Upper lobe of left lung (tissue), 6 donors: ENCODE data around the gene TAGLN2. TPM values are rescaled to one million over a fixed set of nuclear protein-coding genes. Genes with fewer than 3 reads are reported as not detected.

ENCODE experiments used
- ATAC-seq, 2 donors: fragments of 200-7000 bp; cut with Tn5 transposase; one replicate each; pipeline ENCODE4 v1.9.1; 2022; ENCODE audit warnings: mild to moderate bottlenecking in 2 of 2, moderate library complexity in 2 of 2; ENCODE audit not compliant: low FRiP score in 2 of 2
- DNase-seq, 2 donors: peaks; one replicate each; pipeline ENCODE4 v3.0.0-alpha.2; 2019 to 2020
- H3K27ac ChIP-seq, 4 donors: fragments of 200-600 bp; sonication (generic); one replicate each; pipeline ENCODE4 v1.5.1; 2016 to 2019
- H3K27me3 ChIP-seq, 4 donors: fragments of 200-600 bp; sonication (generic); one replicate each; pipeline ENCODE4 v1.5.1; 2017 to 2019
- H3K36me3 ChIP-seq, 4 donors: fragments of 200-600 bp; sonication (generic); one replicate each; pipeline ENCODE4 v1.5.1; 2016 to 2019
- H3K4me1 ChIP-seq, 4 donors: fragments of 200-600 bp; sonication (generic); one replicate each; pipeline ENCODE4 v1.5.1; 2018 to 2019
- H3K4me3 ChIP-seq, 4 donors: fragments of 200-600 bp; sonication (generic); one replicate each; pipeline ENCODE4 v1.5.1; 2017 to 2019; ENCODE audit warnings: mild to moderate bottlenecking in 2 of 4, moderate library complexity in 1 of 4
- H3K9me3 ChIP-seq, 4 donors: fragments of 200-600 bp; sonication (generic); one replicate each; pipeline ENCODE4 v1.5.1; 2018 to 2019
- CTCF ChIP-seq, 6 experiments: fragments of 450-650 bp in 4 of 6; fragments of 200-600 bp in 2 of 6; sonication (generic) in 2 of 6; IDR thresholded peaks; one replicate each; pipeline ENCODE4 v1.5.1; 2016 to 2019; ENCODE audit warnings: antibody characterized with exemption in 6 of 6
- EP300 ChIP-seq, 4 donors: sonication (generic); formaldehyde crosslinking; IDR thresholded peaks; one replicate each; pipeline ENCODE4 v1.5.1; 2017; ENCODE audit warnings: antibody characterized with exemption in 4 of 4, control low read depth in 2 of 4
- POLR2A ChIP-seq, 4 donors: fragments of 450-650 bp; IDR thresholded peaks; one replicate each; pipeline ENCODE4 v1.5.1; 2016 to 2017; ENCODE audit warnings: antibody characterized with exemption in 4 of 4, mild to moderate bottlenecking in 2 of 4
- POLR2AphosphoS5 ChIP-seq, 2 donors: sonication (generic); formaldehyde crosslinking; IDR thresholded peaks; one replicate each; pipeline ENCODE4 v1.5.1; 2017; ENCODE audit warnings: antibody characterized with exemption in 2 of 2
- WGBS, 2 donors: methylation state at CpG; one replicate each; pipeline ENCODE4 v1.1.5; 2017 to 2018; 5-methylcytosine and 5-hydroxymethylcytosine counted together
- total RNA-seq, 6 donors: library from RNA; depleted of rRNA in 4 of 6; stranded (reverse); fragments of >200 nt in 4 of 6; gene quantifications; one replicate each; pipeline versions ENCODE4 v1.1.0 to v1.2.1, GENCODE V29; 2016 to 2021
- donor health status: DM: no; HTN: no; CAD: no; lungs with moderate emphysema.
- donor health status: DM: no; HTN: yes; CAD: no; lungs with severe emphysema.

Gene TAGLN2
- total RNA-seq, 6 donors from 2014 or later, result 167 to 1,014 (median 605) TPM

- 74 to 78% methylated on average over 3 of the region's 3 CpGs for WGBS, 2 donors
Measured at GRCh38 chr1:159939678-159940002, 14.3 kb upstream of the TAGLN2 start.

GRCh38 chr1:159938905-159939677, 13.8 kb upstream of the TAGLN2 start:
- TF ChIP-seq POLR2AphosphoS5 (IDR thresholded peaks at IDR 0.05) (no peak), POLR2A (IDR thresholded peaks at IDR 0.05) (no peak), EP300 (IDR thresholded peaks at IDR 0.05) (no peak), CTCF (IDR thresholded peaks at IDR 0.05) (no peak)
- no peak overlapping the region for H3K4me3 ChIP-seq
- peaks cover 12 to 26% (median 18%) of the 10 kb centered on the region in 4 donors for H3K4me1 ChIP-seq
- DNase-seq (no peak), ATAC-seq (no peak)
- H3K27ac ChIP-seq, result no peak overlapping the region
- H3K27me3 ChIP-seq, result no peaks in the 10 kb centered on the region
- no peaks in the 10 kb centered on the region for H3K36me3 ChIP-seq
- no peaks in the 10 kb centered on the region for H3K9me3 ChIP-seq
- WGBS, 2 donors, result 84 to 90% methylated on average over 6 of the region's 6 CpGs

More at GRCh38 chr1:159939678-159940002, 14.3 kb upstream of the TAGLN2 start:
- DNase-seq, result no peak
- TF ChIP-seq POLR2A (IDR thresholded peaks at IDR 0.05) (no peak), CTCF (IDR thresholded peaks at IDR 0.05) (no peak), POLR2AphosphoS5 (IDR thresholded peaks at IDR 0.05) (no peak), EP300 (IDR thresholded peaks at IDR 0.05) (no peak)
- H3K9me3 ChIP-seq, result no peaks in the 10 kb centered on the region
- H3K4me1 ChIP-seq, result peaks cover 12 to 26% (median 18%) of the 10 kb centered on the region in 4 donors
- no peak overlapping the region for H3K27ac ChIP-seq
- H3K36me3 ChIP-seq, result no peaks in the 10 kb centered on the region
- H3K4me3 ChIP-seq, result no peak overlapping the region
- H3K27me3 ChIP-seq, result no peaks in the 10 kb centered on the region
- ATAC-seq, result no peak

- no peak overlapping the region for H3K27ac ChIP-seq
- TF ChIP-seq CTCF (IDR thresholded peaks at IDR 0.05), result no peak
- no peak for TF ChIP-seq EP300 (IDR thresholded peaks at IDR 0.05)
- no peaks in the 10 kb centered on the region for H3K36me3 ChIP-seq
- DNase-seq (no peak), ATAC-seq (no peak)
- no peaks in the 10 kb centered on the region for H3K9me3 ChIP-seq
- H3K4me1 ChIP-seq, result peaks cover 12 to 26% (median 18%) of the 10 kb centered on the region in 4 donors
- H3K4me3 ChIP-seq, result no peak overlapping the region
- 55 to 68% methylated on average over 6 to 7 of the region's 7 CpGs for WGBS, 2 donors
- no peaks in the 10 kb centered on the region for H3K27me3 ChIP-seq
Measured at GRCh38 chr1:159938211-159938852, 13.0 kb upstream of the TAGLN2 start.

- peaks cover 12 to 26% (median 18%) of the 10 kb centered on the region in 4 donors for H3K4me1 ChIP-seq
- no peak for TF ChIP-seq POLR2A (IDR thresholded peaks at IDR 0.05)
- H3K4me3 ChIP-seq, result no peak overlapping the region
- DNase-seq (peak in 1 of 2 donors; percentile 50), ATAC-seq (no peak)
- no peak overlapping the region for H3K27ac ChIP-seq
- WGBS, 2 donors, result 20 to 37% methylated on average over 4 of the region's 4 CpGs
- H3K36me3 ChIP-seq, result no peaks in the 10 kb centered on the region
- no peaks in the 10 kb centered on the region for H3K9me3 ChIP-seq
- H3K27me3 ChIP-seq, result no peaks in the 10 kb centered on the region
Measured at GRCh38 chr1:159937054-159937750, 11.9 kb upstream of the TAGLN2 start.

GRCh38 chr1:159936273-159936904, 11.1 kb upstream of the TAGLN2 start:
- TF ChIP-seq EP300 (IDR thresholded peaks at IDR 0.05) (no peak), CTCF (IDR thresholded peaks at IDR 0.05) (peak; percentile 97 to 99 (median 99))
- DNase-seq, result peak; percentile 77 to 85
- WGBS, 2 donors, result 36 to 96% methylated on average over 4 to 16 of the region's 16 CpGs
- peaks cover 12 to 26% (median 18%) of the 10 kb centered on the region in 4 donors for H3K4me1 ChIP-seq
- H3K4me3 ChIP-seq, result no peak overlapping the region
- H3K36me3 ChIP-seq, result no peaks in the 10 kb centered on the region
- peak; percentile 86 to 90 for ATAC-seq
- H3K27me3 ChIP-seq, result no peaks in the 10 kb centered on the region
- H3K27ac ChIP-seq, result no peak overlapping the region
- no peaks in the 10 kb centered on the region for H3K9me3 ChIP-seq
